Measurements from ENCODE around the gene DES.
A peak's percentile ranks its signal among the peaks of the same experiment; 100 is the strongest.
"Not testable (repeated sequence)": the region's sequence is repeated elsewhere in the genome, so short reads cannot be mapped to it uniquely, and the experiment has no call there.

DES gene

DNA sequence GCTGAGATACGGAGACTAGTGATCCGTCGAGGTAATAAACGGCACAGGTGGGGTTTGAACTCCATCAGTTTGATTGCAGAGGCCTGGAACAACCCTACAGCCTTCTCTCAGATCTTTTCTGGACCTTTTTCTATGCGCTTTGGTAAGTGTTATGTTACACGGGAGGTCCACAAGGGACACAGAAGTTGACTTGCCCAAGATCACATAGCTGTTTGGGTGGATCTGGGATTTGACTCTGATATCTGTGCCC is 29.3 kb upstream of the DES start:
- peak overlapping the region; percentile 38 for H3K4me3 ChIP-seq (replicated peaks; ENCODE audit: low read depth, low read length)
- TF ChIP-seq CTCF (IDR thresholded peaks at IDR 0.05; ENCODE audit: low read depth, low read length, missing control alignments): no peak
- DNase-seq (ENCODE audit: extremely low read depth, low read depth): no peak

DNA sequence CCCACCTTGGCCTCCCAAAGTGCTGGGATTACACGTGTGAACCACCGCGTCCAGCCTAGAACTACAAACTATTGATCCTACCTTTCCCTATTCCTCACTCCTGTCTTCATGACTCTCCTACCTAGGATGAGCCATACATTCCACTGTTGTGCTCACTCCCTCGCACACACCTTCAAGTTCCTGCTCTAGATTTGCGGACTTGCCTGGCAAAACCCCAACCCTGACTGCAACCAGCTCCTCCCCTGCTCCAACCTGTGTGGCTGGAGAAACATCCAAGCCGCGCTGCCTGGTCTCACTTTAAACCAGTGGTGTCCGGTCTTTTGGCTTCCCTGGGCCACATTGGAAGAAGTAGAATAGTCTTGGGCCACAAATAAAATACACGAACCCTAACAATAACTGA is 25.4 kb upstream of the DES start:
- no peak for TF ChIP-seq CTCF (IDR thresholded peaks at IDR 0.05; ENCODE audit: low read depth, low read length, missing control alignments)
- no peak overlapping the region for H3K4me3 ChIP-seq (replicated peaks; ENCODE audit: low read depth, low read length)

GRCh38 chr2:219395056-219395455 is 23.1 kb upstream of the DES start:
- not testable (repeated sequence) for DNase-seq (ENCODE audit: extremely low read depth, low read depth); H3K4me3 ChIP-seq (replicated peaks; ENCODE audit: low read depth, low read length)

More for the DNA sequence above, 25.4 kb upstream of the DES start:
- no peak for DNase-seq (ENCODE audit: extremely low read depth, low read depth)

DNA sequence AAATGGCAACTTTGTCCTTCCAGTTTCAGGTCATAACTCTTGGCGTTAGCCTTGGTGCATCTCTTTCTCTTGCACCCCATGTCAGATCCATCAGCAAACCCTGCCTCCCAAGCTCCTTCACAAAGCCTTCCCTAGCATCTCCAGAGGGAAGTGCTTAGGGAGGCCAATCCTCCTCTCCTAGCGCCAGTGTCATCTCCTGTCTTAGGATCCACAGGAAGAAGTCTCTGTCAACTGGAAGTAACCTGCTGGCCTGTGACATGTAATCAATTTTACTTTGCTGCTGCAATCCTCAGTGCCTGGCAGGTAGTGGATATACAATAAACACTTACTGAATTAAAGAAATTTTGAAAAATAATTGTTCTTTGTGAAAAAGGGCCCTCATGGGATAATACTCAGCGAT is 22.6 kb upstream of the DES start:
- no peak overlapping the region for H3K4me3 ChIP-seq (replicated peaks; ENCODE audit: low read depth, low read length)
- no peak for DNase-seq (ENCODE audit: extremely low read depth, low read depth)
- no peak for TF ChIP-seq CTCF (IDR thresholded peaks at IDR 0.05; ENCODE audit: low read depth, low read length, missing control alignments)

DNA sequence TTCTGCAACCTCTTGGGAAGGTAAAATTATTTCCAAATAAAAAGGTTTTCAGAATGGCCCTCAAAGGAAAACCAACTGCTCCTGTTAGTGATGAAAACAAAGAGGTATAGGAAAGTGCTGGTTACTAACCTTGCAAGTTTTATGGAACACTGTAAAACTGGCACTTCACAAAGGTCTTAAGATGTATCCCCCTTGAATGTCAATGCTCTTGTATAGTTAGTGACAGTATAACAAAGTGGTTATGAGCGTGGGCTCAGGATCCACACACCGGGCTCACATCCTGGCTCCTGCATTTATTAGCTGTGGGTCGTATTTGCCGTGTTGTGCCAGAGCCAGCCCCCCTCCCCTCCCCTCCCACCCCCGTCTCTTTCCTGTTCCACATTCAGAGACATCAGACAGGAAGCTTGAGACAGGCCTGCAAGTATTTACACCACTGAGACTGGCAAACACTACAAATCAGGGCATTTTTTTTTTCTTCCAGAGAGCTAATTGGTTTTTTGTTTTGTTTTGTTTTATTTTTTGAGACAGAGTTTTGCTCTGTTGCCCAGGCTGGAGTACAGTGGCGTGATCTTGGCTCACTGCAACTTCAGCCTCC is 21.2 kb upstream of the DES start:
- H3K4me3 ChIP-seq (replicated peaks; ENCODE audit: low read depth, low read length): no peak overlapping the region
- no peak for DNase-seq (ENCODE audit: extremely low read depth, low read depth)
- TF ChIP-seq CTCF (IDR thresholded peaks at IDR 0.05; ENCODE audit: low read depth, low read length, missing control alignments): no peak

GRCh38 chr2:219398721-219399363 is 19.3 kb upstream of the DES start:
- DNase-seq (ENCODE audit: extremely low read depth, low read depth): no peak
- no peak for TF ChIP-seq CTCF (IDR thresholded peaks at IDR 0.05; ENCODE audit: low read depth, low read length, missing control alignments)
- H3K4me3 ChIP-seq (replicated peaks; ENCODE audit: low read depth, low read length): no peak overlapping the region

GRCh38 chr2:219399716-219400478 is 18.3 kb upstream of the DES start:
- TF ChIP-seq CTCF (IDR thresholded peaks at IDR 0.05; ENCODE audit: low read depth, low read length, missing control alignments): no peak
- DNase-seq (ENCODE audit: extremely low read depth, low read depth): no peak
- no peak overlapping the region for H3K4me3 ChIP-seq (replicated peaks; ENCODE audit: low read depth, low read length)

Measured in HFF-Myc (cell line).